Hippocampal formation (tissue), 2 donors: ENCODE data around the gene CDK18.

ENCODE experiments used
- DNase-seq, 2 donors: peaks; one replicate each; lab custom pipeline; 2025; lab: John Stamatoyannopoulos, UW

Gene CDK18

DNA sequence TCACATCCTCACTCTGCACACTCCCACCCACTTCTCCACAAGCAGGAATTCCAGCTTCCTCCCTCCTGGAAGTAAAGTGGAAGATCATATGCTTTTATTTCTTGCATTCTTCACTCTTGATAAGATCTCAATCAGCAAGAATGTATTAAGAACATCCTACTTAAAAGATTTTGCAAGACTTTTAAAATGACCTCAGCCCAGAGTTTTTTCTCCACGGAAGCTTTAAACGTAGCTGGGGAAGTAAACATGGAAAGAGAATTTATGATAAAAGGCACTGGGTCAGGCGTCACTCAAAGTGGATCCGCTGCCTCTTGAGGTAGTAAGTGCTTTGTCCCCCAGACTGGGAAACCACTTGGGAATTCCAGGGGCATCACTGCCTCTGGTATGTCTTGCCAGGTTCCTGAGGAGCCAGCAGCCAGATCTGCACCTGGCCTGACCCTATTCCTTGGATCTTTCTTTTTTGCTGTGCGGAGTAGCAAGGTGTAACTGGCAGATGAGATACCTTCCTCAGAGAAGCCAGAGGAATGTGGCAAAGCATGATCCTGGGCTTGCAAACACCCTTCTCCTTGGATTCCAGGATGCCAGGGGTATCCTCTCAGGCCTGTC, 33.9 kb downstream of the CDK18 start:
- no peak for DNase-seq

- no peak for DNase-seq
Measured at GRCh38 chr1:205541161-205541886, 36.9 kb downstream of the CDK18 start.

DNA sequence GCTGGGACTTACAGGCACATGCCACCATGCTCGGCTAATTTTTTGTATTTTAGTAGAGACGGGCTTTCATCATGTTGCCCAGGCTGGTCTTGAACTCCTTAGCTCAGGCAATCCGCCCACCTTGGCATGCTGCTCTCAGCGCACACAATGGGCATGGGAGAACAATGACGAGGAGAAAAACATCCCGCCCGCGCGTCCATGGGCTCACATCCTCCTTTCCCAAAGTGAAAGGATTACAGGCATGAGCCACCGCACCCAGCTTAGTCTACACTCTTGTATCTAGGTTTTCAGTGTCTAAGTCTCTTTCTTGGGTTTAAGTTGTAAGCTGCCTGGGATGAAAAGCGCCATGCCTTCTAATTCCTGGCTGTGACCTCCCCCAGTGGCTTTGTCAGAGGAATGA, 37.9 kb downstream of the CDK18 start:
- no peak for DNase-seq

DNA sequence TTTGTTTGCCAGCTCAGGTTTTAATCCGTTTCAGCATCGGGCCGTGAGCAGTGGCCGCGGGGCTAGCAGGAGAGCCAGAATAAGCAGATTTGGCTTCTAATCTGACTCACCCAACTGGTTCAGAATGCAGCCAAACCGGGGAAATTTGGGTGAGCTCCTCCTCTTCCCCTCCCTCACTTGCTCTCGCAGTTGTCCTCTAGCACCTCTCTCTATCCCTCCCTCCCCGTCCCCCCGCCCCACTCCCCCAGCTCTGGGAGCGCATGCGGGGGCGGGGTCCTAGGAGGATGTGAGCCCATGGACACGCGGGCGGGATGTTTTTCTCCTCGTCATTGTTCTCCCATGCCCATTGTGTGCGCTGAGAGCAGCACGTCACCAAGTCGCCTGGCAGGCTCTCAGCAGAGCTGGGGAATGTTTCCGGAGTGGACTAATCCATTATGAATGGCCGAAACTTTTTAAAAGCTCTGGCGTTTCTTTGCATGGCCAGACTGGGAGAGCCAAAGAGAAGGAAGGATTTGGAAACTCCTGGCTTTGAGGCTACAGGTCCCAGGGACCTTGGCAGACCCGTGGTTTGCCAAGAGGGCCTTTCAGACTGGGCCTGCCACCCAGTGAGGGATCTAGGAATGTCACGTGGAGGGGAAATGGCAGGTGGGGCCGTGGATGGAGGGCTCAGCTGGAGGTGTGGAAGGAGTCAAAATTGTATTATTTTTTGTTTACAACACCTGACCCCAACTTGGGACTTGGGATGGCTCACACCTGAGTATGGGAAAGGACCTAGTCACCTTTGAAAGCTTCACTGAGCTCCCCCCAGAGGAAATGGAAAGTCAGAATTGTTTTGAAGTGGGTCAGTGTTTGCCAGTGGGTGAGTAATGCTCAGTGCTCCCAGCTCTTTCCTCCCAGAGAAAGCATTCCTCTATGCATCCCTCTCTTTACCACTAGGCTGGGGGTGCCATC, 39.2 kb downstream of the CDK18 start:
- DNase-seq = peak; percentile 75 to 76

DNA sequence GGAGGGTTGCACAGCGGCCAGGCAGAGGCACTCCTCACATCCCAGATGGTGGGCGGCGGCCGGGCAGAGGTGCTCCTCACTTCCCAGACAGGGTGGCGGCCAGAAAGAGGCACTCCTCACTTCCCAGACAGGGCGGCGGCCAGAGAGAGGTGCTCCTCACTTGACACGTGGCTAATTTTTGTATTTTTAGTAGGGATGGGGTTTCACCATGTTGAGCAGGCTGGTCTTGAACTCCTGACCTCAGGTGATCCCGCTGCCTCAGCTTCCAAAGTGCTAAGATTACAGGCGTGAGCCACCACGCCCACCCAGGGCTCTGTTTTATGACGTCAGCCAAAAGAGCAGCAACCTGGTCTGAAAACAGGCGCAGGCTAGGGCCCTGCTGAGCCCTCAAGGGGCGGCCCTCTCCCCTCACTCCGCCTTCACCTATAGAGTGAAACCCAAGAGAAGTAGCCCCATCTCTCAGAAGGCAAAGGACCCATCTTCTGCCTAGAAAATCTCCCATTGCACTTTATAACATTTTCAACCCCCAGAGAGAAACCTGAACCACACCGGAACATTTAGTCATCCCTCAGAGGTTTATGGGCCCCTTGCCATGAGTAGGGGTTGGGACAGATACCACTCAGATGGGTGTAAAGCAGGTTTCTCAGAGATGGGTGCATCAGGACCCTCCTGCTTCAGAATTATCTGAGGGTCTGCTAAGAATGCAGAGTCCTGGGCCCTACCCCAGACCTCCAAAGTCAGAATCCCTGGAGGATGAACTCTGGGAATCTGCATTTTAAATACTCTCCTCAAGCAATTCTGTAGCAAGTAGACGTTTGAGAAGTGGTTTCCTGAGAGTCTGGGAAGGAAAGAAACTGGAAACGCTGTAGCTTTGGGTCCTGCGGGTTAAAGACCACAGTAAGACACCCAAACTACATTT, 40.8 kb downstream of the CDK18 start:
- no peak for DNase-seq

- no peak for DNase-seq
Measured at GRCh38 chr1:205545991-205546390, 41.5 kb downstream of the CDK18 start.

DNA sequence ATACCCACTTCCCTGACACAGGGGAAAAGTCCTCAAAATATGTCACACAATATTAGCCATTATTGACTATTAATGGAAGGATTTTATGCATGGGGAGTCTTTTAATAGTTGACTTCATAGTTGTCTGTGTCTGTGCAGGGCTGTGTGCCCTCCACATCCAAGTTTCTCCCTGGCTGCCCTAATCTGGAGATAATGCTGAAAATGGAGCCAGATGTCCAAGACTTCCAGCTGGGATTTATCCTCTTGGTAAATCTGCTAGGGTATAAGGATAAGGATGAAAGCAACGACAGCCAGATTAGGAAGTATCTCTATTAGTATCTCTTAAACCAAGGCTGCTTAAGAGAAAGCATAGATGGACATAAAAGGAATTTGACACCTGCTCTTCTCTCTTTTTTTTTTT, 42.1 kb downstream of the CDK18 start:
- DNase-seq = no peak

GRCh38 chr1:205547936-205548827, 43.7 kb downstream of the CDK18 start:
- DNase-seq = no peak

GRCh38 chr1:205554026-205554811, 49.8 kb downstream of the CDK18 start:
- DNase-seq = no peak

DNA sequence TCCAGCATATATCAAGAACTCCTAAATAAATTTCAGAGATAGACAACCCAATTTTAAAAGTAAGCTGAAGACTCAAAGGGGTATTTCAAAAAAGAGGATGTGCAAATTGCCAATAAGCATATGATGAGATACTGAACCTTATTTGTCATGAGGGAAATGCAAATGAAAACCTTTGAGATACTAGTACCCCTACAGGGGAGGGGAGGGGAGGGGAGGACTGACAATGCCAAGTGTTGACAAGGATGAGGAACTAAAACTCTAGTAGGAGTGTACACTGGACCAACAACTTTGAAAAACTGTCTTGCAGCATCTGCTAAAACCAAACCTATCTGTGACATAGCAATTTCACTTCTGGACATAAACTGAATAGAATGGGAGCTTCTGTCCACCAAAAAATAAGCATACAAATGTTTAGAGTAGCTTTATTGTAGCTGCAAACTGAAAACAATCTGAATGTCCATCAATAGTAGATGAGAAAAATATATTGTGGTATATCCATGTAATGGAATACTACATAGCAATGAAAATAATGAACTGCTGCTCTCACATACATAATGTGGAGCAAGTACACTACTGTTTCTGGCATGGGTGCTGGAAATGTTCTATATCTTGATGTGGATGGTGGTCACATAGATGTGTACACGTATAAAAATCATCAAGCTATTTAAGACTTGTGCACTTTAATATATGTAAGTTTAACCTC, 57.2 kb downstream of the CDK18 start:
- no peak for DNase-seq

DNA sequence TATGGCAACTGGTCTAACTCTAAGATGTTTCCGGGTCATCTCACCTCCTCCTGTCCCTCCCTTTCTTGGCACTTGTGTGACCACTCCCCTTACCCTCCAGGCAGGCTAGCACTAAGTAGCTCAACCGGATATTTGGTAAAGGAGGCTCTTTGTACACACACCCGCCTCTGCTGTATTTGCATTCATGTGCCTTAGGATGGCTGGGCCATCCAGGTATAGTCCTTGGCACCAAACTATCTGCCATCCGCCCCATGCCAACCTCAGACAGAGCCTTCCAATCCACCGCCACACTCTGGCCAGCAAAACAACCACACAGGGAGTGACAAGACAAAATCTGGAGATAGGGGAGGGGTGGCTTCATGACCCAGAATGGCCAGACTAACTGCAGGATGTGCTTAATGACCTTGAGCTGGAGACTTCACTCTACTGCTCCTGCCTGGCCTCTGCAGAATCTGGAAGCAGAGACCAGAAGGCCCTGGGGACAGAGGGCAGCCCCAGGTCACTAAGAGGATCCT, 59.5 kb downstream of the CDK18 start:
- no peak for DNase-seq

DNA sequence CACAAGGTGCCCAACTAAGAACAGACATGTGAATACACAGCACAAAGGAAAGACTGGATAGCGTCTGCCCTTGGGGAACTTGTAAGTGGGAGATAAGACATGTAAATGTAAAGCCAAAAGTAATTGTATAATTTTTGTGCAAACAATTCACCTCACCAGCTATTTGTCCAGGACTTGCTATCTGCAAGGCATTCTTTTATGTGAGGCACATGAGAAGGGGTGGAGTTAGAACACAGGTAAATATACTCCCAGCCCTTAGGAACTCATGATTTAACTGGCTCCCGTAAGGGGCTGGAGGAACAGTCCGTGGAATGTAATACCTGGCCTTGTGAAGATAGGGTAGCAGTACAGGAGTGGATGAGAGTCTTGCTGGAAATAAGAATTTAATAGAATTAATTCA, 61.3 kb downstream of the CDK18 start:
- DNase-seq = no peak

DNA sequence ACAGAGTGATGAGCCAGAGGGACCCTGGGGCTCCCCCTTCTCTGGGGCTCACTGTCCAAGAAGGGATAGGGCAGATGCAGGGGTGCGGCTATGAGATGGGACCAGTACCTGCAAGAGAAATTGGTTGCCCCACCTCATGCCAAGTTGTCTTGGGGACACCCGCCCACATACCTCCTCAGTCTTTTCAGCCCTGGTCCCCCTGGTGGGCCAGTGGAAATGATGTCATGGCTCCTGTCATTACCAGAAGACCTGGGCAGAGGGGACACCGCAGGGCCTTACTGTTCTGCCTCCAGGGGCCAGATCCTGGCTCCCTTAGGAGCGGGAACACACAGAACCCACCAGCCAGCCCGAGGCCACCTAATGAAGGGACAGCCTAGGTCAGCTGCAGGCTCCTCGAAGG, 63.2 kb downstream of the CDK18 start:
- DNase-seq = no peak

DNA sequence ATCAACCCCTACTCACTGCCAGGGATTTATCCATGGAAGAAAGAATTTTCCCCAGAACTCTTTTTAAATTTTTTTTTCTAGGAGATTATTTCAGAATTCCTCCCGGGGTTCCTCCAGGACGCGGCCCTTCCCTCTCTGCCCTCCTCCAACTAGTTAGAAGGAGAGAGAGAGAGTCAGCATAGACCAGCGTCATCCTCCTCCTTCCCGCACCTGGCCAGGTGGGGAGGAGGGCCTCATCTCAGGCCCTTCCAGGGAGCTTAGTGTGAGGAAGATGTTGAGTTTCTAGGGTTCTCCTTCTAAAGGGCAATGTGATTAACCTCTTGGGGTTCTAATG, 63.6 kb downstream of the CDK18 start:
- DNase-seq = no peak

DNA sequence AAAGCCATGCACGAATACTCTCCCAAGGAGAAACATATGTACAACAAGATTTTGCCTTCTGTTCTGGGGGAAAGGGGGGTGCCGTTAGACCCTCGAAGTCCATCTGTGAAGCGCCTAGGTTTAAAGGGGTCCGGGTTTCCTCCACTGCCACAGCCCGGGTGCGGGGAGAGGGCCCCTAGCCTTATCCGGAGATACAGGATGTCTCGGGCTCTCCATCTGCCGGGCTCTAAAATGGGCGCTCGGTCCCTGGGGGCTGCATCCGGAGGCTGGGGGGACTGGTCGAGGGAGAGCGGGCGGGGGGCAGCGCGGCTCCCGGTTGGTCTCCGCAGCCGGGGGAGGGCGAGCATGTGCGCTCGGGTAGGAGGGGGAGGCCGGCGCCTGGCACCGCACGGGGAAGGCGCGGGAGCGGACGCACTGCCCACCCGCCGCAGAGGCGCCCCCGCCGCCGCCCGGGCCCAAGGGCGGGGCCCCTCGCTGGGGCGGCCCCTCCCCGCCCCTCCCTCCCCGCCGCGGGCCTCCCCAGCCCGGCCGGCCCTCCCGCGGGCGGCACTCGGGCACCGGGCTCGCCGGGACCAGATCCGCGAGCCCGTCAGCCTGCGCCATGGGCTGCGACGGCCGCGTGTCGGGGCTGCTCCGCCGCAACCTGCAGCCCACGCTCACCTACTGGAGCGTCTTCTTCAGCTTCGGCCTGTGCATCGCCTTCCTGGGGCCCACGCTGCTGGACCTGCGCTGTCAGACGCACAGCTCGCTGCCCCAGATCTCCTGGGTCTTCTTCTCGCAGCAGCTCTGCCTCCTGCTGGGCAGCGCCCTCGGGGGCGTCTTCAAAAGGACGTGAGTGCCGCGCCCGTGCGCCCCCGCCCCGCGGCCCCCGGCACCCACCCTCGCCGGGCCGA, 64.2 kb downstream of the CDK18 start:
- no peak for DNase-seq

- no peak for DNase-seq
Measured at GRCh38 chr1:205569411-205570172, 65.1 kb downstream of the CDK18 start.

DNA sequence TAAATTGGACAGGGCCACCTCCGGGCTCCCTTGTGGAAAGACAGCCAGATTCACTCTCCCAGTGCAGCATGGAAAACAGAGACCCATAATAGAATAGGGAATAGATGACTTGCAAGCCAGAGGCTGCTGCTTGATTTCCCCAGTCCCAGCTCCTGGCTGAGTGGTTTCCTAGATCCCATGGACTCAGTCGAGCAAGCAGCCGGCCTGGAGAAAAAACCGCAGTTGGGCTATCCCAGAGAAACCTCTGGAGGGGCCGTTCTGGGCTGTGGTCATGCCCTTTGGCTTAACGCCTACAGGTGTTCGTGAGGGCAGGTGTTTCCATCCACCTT, 65.7 kb downstream of the CDK18 start:
- DNase-seq = no peak
